ENCODE data around the gene SLC9B2. TPM values are rescaled to one million over a fixed set of nuclear protein-coding genes. Genes with fewer than 3 reads are reported as not detected.

SLC9B2 gene
- total RNA-seq, 2 donors from 2014 or later = 3.9 to 8.7 TPM

- 98% methylated on average over 1 of the region's 1 CpG for WGBS
- Histone ChIP-seq H3K27me3 (replicated peaks; ENCODE audit: insufficient read depth) (no peaks in the 10 kb centered on the region), H3K4me1 (replicated peaks) (no peaks in the 10 kb centered on the region), H3K27ac (no peak overlapping the region), H3K36me3 (no peaks in the 10 kb centered on the region), H3K9me3 (no peaks in the 10 kb centered on the region), H3K4me3 (no peak overlapping the region)
- intact Hi-C loops (cut with DNase I) = no loop called here
- TF ChIP-seq POLR2A (IDR thresholded peaks at IDR 0.05) (no peak), CTCF (IDR thresholded peaks at IDR 0.05) (no peak), POLR2AphosphoS5 (IDR thresholded peaks at IDR 0.05) (no peak)
- no peak for DNase-seq (ENCODE audit: low spot score)
These were observed 88.0 kb downstream of the SLC9B2 start for GRCh38 chr4:102988429-102989020.

- Histone ChIP-seq H3K27me3 (replicated peaks; ENCODE audit: insufficient read depth) (no peaks in the 10 kb centered on the region), H3K4me3 (no peak overlapping the region), H3K4me1 (replicated peaks) (no peaks in the 10 kb centered on the region), H3K36me3 (no peaks in the 10 kb centered on the region), H3K27ac (no peak overlapping the region), H3K9me3 (no peaks in the 10 kb centered on the region)
- WGBS = 93% methylated on average over 2 of the region's 2 CpGs
- TF ChIP-seq POLR2AphosphoS5 (IDR thresholded peaks at IDR 0.05) (no peak), CTCF (IDR thresholded peaks at IDR 0.05) (no peak), POLR2A (IDR thresholded peaks at IDR 0.05) (no peak)
- intact Hi-C loops (cut with DNase I) = no loop called here
- no peak for DNase-seq (ENCODE audit: low spot score)
These were observed 95.6 kb downstream of the SLC9B2 start for GRCh38 chr4:102981005-102981404.

Other genes starting within 250 kb of the SLC9B2 start
- 100 to 1,000 TPM; 318 to 370 TPM for gene UBE2D3, start 249.2 kb downstream of the SLC9B2 start, total RNA-seq
- 10 to 100 TPM in 1 of 2 donors, 1 to 10 TPM in 1; 4.2 to 16.4 TPM for gene CISD2, start 207.8 kb downstream of the SLC9B2 start, total RNA-seq
- 1 to 10 TPM in 1 of 2 donors, not detected in 1; 9.3 TPM for gene SLC9B1, start 57.1 kb downstream of the SLC9B2 start, total RNA-seq
- gene BDH2, start 23.1 kb upstream of the SLC9B2 start, total RNA-seq = 10 to 100 TPM; 41.5 to 54.1 TPM
- gene CENPE, start 121.6 kb upstream of the SLC9B2 start, total RNA-seq = 1 to 10 TPM in 1 of 2 donors, under 1 TPM in 1; 0.87 to 4.5 TPM